ENCODE results near the gene RANBP17. TPM values are rescaled to one million over a fixed set of nuclear protein-coding genes. Genes with fewer than 3 reads are reported as not detected.

The RANBP17 gene
- total and polyA plus RNA-seq, 2 of the 4 experiments (the other 2 are of a cell fraction): 8.2 to 29.0 TPM

GRCh38 chr5:171344936-171345608 lies 483.3 kb downstream of the RANBP17 start:
- BruUV-seq (replicated peaks): no TSS peak
- Histone ChIP-seq H2BK20ac (ENCODE audit: low read depth, low read length) (no peak overlapping the region), H3K4me3 (ENCODE audit: insufficient read depth, low read depth, low read length) (no peak overlapping the region), H3K56ac (ENCODE audit: extremely low read depth, insufficient read depth, low read length) (no peak overlapping the region), H3K27ac (ENCODE audit: insufficient read depth, low read length) (no peak overlapping the region), H4K5ac (ENCODE audit: low read depth, low read length) (no peak overlapping the region), H2BK120ac (ENCODE audit: low read depth, low read length) (no peak overlapping the region), H3K36me3 (ENCODE audit: control insufficient read depth, insufficient read depth, low read length) (no peaks in the 10 kb centered on the region), H3K23ac (ENCODE audit: low read depth, low read length) (no peak overlapping the region), H3K18ac (ENCODE audit: low read depth, low read length) (no peak overlapping the region), H4K20me1 (ENCODE audit: insufficient read depth, low read length) (no peaks in the 10 kb centered on the region), H2AK5ac (ENCODE audit: low read depth, low read length) (no peak overlapping the region), H3K9ac (ENCODE audit: low read depth, low read length) (no peak overlapping the region), H3K9me3 (ENCODE audit: control insufficient read depth, insufficient read depth, low read length) (no peaks in the 10 kb centered on the region), H2AFZ (replicated peaks; ENCODE audit: low read length, poor library complexity) (no peak overlapping the region), H2AK9ac (replicated peaks; ENCODE audit: low read depth, low read length, poor library complexity) (no peak overlapping the region), H4K91ac (ENCODE audit: insufficient read depth, low read depth, low read length) (no peak overlapping the region), H3K27me3 (ENCODE audit: control insufficient read depth, insufficient read depth, low read length) (0 out of 2 replicates have a peak, but pooled peaks cover 2% of the 10 kb centered on the region), H2BK15ac (ENCODE audit: low read depth, low read length) (no peak overlapping the region), H3K9me1 (ENCODE audit: insufficient read depth, low read length) (no peaks in the 10 kb centered on the region), H3K79me1 (ENCODE audit: low read depth in 1 of 2, low read length in 2 of 2) (no peaks in the 10 kb centered on the region), H3K4me2 (ENCODE audit: low read depth, low read length) (no peak overlapping the region), H3K4ac (ENCODE audit: low read depth, low read length) (no peak overlapping the region), H4K8ac (ENCODE audit: low read depth in 2 of 2, low read length in 2 of 2) (no peak overlapping the region), H3K14ac (replicated peaks; ENCODE audit: low read depth, low read length) (no peak overlapping the region), H3K4me1 (ENCODE audit: control insufficient read depth, insufficient read depth, low read length) (no peaks in the 10 kb centered on the region), H2BK5ac (ENCODE audit: low read depth, low read length, poor library complexity, severe bottlenecking) (no peak overlapping the region)
- DNase-seq (no peak), ATAC-seq (ENCODE audit: low read depth) (no peak)
- dilution Hi-C loops (cut with HindIII; ENCODE audit: low sequenced_read_pairs, unreplicated experiment): no loop called here
- ChIA-PET CTCF (no interaction called here), POLR2A (ENCODE audit: unreplicated experiment) (no interaction called here)
- in situ Hi-C loops (cut with MboI; ENCODE audit: low sequenced_read_pairs): loop anchor here (5.0 to 25.0 kb wide), 2 partner anchors 358 to 533 kb away; no protein-coding TSS in a partner anchor
- WGBS, 2 experiments (ENCODE audit: extremely low coverage in 2 of 2, insufficient read length in 1 of 2): 81% methylated on average over 11 of the region's 19 CpGs; no CpG with 5 or more reads in 1 of the 2 experiments
- intact Hi-C loops (cut with micrococcal nuclease): loop anchor here (5.0 kb wide), 1 partner anchor 708 kb away; no protein-coding TSS in a partner anchor
- no peak for TF ChIP-seq CEBPB (IDR thresholded peaks at IDR 0.05; ENCODE audit: low read depth, low read length)
- no peak for TF ChIP-seq RAD21 (IDR thresholded peaks at IDR 0.05; ENCODE audit: low read length)
- TF ChIP-seq FOS (IDR thresholded peaks at IDR 0.05; ENCODE audit: low read depth, low read length): no peak
- no peak for TF ChIP-seq RFX5 (IDR thresholded peaks at IDR 0.05; ENCODE audit: low read depth, low read length)
- TF ChIP-seq MAFK (IDR thresholded peaks at IDR 0.05; ENCODE audit: low read depth, low read length): no peak
- no peak for TF ChIP-seq RCOR1 (IDR thresholded peaks at IDR 0.05; ENCODE audit: insufficient replicate concordance, low read length)
- TF ChIP-seq MAZ (IDR thresholded peaks at IDR 0.05; ENCODE audit: borderline replicate concordance, low read depth, low read length): no peak
- TF ChIP-seq POLR2A (IDR thresholded peaks at IDR 0.05; ENCODE audit: low read depth, low read length): no peak
- no peak for TF ChIP-seq SMC3 (IDR thresholded peaks at IDR 0.05; ENCODE audit: low read depth, low read length)
- no peak for TF ChIP-seq NFE2L2 (IDR thresholded peaks at IDR 0.05; ENCODE audit: low read depth, low read length)
- TF ChIP-seq CHD1 (IDR thresholded peaks at IDR 0.05; ENCODE audit: low read depth, low read length): no peak
- no peak for TF ChIP-seq USF2 (IDR thresholded peaks at IDR 0.05; ENCODE audit: low read depth, low read length)
- TF ChIP-seq BHLHE40 (IDR thresholded peaks at IDR 0.05; ENCODE audit: low read depth, low read length): no peak
- no peak for TF ChIP-seq CTCF (conservative IDR thresholded peaks at IDR 0.05; ENCODE audit: low read depth, low read length)

Measured in IMR-90 (cell line).